ENCODE measurements around the gene SCYGR6. TPM values are rescaled to one million over a fixed set of nuclear protein-coding genes. Genes with fewer than 3 reads are reported as not detected.

Gene SCYGR6
- total RNA-seq, 1 donor from 2014 or later = not detected

DNA sequence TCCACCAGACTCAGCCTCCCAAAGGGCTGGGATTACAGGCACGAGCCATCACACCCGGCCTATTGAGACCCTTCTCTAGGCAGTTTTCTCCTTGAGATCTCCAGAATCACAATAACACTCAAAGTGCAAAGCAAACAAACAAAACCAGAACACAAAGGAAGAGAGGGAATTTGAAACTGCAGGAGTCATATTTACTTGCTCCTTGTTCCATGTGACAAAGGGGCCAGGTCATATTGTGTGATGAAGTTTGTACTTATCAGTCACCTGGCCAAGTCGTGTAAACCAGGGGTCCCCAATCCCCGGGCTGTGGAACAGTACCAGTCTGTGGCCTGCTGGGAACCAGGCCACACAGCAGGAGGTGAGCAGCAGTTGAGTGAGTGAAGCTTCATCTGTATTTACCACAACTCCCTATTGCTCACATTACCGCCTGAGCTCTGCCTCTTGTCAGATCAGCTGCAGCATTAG, 47.7 kb upstream of the SCYGR6 start:
- Mint-ChIP-seq H3K27ac (no peak overlapping the region), H3K27me3 (ENCODE audit: insufficient read depth, low read depth) (peaks cover 9% of the 10 kb centered on the region), H3K36me3 (no peaks in the 10 kb centered on the region), H3K4me3 (no peak overlapping the region), H3K4me1 (peaks cover 3% of the 10 kb centered on the region), H3K9me3 (no peaks in the 10 kb centered on the region)
- Histone ChIP-seq H3K4me1 (no peaks in the 10 kb centered on the region), H3K4me3 (no peak overlapping the region), H3K4me2 (no peak overlapping the region), H3K36me3 (no peaks in the 10 kb centered on the region), H3F3A (ENCODE audit: low read depth) (no peaks in the 10 kb centered on the region), H4K20me1 (ENCODE audit: low read depth) (no peaks in the 10 kb centered on the region), H3K9me3 (ENCODE audit: low read depth) (no peaks in the 10 kb centered on the region), H2AFZ (replicated peaks) (no peak overlapping the region), H3K27me3 (no peaks in the 10 kb centered on the region), H3K9ac (no peak overlapping the region), H3K27ac (no peak overlapping the region), H3K79me2 (ENCODE audit: low read depth) (no peaks in the 10 kb centered on the region)
- DNase-seq (ENCODE audit: low spot score) = no peak
- TF ChIP-seq EZH2 (IDR thresholded peaks at IDR 0.05) (no peak), EZH2phosphoT487 (IDR thresholded peaks at IDR 0.05) (no peak)
- TF ChIP-seq, protein P1, sequence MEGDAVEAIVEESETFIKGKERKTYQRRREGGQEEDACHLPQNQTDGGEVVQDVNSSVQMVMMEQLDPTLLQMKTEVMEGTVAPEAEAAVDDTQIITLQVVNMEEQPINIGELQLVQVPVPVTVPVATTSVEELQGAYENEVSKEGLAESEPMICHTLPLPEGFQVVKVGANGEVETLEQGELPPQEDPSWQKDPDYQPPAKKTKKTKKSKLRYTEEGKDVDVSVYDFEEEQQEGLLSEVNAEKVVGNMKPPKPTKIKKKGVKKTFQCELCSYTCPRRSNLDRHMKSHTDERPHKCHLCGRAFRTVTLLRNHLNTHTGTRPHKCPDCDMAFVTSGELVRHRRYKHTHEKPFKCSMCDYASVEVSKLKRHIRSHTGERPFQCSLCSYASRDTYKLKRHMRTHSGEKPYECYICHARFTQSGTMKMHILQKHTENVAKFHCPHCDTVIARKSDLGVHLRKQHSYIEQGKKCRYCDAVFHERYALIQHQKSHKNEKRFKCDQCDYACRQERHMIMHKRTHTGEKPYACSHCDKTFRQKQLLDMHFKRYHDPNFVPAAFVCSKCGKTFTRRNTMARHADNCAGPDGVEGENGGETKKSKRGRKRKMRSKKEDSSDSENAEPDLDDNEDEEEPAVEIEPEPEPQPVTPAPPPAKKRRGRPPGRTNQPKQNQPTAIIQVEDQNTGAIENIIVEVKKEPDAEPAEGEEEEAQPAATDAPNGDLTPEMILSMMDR (IDR thresholded peaks at IDR 0.05) = no peak

DNA sequence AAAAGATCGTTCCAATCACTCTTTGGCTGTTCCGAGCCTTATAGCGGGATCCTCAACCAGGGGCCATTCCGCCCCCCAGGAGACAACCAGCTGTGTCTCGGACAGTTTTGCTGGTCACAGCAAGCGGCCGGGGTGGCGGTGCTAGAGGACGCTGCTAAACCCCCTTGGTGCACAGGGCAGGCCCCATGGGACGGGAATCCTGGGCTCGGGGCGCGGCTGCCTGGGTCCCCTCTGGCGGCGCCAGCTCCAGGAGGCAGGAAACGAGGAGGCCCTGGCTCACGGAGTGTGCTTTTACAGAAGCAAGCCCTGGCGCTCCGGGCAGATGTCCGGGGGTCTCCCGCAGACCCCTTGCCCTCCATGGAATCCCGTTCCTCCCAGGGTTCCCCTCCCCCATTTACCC, 43.3 kb upstream of the SCYGR6 start:
- H3K27ac ChIP-seq = no peak overlapping the region
- Mint-ChIP-seq H3K27me3 (ENCODE audit: insufficient read depth, low read depth) (peaks cover 5% of the 10 kb centered on the region), H3K36me3 (no peaks in the 10 kb centered on the region), H3K9me3 (no peaks in the 10 kb centered on the region), H3K27ac (no peak overlapping the region), H3K4me1 (peaks cover 4% of the 10 kb centered on the region), H3K4me3 (no peak overlapping the region)
- H3K27me3 ChIP-seq = no peaks in the 10 kb centered on the region
- H3K9ac ChIP-seq = no peak overlapping the region
- no peak for DNase-seq (ENCODE audit: low spot score)
- no peaks in the 10 kb centered on the region for H3K9me3 ChIP-seq (ENCODE audit: low read depth)
- no peaks in the 10 kb centered on the region for H3F3A ChIP-seq (ENCODE audit: low read depth)
- H3K79me2 ChIP-seq (ENCODE audit: low read depth) = no peaks in the 10 kb centered on the region
- H3K36me3 ChIP-seq = no peaks in the 10 kb centered on the region
- TF ChIP-seq EZH2phosphoT487 (IDR thresholded peaks at IDR 0.05) (no peak), EZH2 (IDR thresholded peaks at IDR 0.05) (no peak)
- no peak overlapping the region for H2AFZ ChIP-seq (replicated peaks)
- no peaks in the 10 kb centered on the region for H3K4me1 ChIP-seq
- no peaks in the 10 kb centered on the region for H4K20me1 ChIP-seq (ENCODE audit: low read depth)
- H3K4me3 ChIP-seq = no peak overlapping the region
- H3K4me2 ChIP-seq = no peak overlapping the region

DNA sequence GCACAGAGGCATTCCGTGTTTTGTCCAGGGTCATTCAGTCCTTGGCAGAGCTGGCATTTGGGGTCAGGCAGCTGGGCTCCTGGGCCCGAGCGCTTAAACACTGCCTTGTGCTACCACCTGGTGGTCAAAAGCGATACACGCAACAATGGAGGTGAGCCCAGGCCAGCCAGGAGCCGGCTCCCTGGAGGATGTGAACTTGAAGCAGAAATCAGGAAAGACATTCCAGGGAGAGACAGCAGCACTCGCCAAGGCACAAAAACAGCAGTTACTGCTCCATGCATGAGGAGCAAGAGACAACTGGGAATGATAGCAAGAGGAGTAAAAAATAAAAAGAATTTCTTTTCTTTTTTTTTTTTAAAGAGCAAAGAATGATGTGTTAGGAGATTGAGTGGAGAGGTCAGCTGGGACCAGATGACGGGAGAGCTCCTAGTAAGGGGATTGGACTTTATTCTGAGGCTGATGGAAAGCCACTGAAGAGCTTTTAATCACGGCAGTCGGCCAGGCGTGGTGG, 41.9 kb upstream of the SCYGR6 start:
- Histone ChIP-seq H3K4me3 (no peak overlapping the region), H3K9ac (no peak overlapping the region), H2AFZ (replicated peaks) (no peak overlapping the region), H3K27ac (no peak overlapping the region), H3K4me2 (no peak overlapping the region), H3F3A (ENCODE audit: low read depth) (no peaks in the 10 kb centered on the region), H3K79me2 (ENCODE audit: low read depth) (no peaks in the 10 kb centered on the region), H3K36me3 (no peaks in the 10 kb centered on the region), H3K9me3 (ENCODE audit: low read depth) (no peaks in the 10 kb centered on the region), H4K20me1 (ENCODE audit: low read depth) (no peaks in the 10 kb centered on the region), H3K27me3 (no peaks in the 10 kb centered on the region), H3K4me1 (no peaks in the 10 kb centered on the region)
- Mint-ChIP-seq H3K27ac (no peak overlapping the region), H3K9me3 (no peaks in the 10 kb centered on the region), H3K27me3 (ENCODE audit: insufficient read depth, low read depth) (peaks cover 2% of the 10 kb centered on the region), H3K4me3 (no peak overlapping the region), H3K36me3 (no peaks in the 10 kb centered on the region), H3K4me1 (peaks cover 2% of the 10 kb centered on the region)
- peak; percentile 90 for DNase-seq (ENCODE audit: low spot score)
- TF ChIP-seq EZH2phosphoT487 (IDR thresholded peaks at IDR 0.05) = no peak
- TF ChIP-seq EZH2 (IDR thresholded peaks at IDR 0.05) = no peak
- TF ChIP-seq, protein P1 (IDR thresholded peaks at IDR 0.05) = peak; percentile 91

DNA sequence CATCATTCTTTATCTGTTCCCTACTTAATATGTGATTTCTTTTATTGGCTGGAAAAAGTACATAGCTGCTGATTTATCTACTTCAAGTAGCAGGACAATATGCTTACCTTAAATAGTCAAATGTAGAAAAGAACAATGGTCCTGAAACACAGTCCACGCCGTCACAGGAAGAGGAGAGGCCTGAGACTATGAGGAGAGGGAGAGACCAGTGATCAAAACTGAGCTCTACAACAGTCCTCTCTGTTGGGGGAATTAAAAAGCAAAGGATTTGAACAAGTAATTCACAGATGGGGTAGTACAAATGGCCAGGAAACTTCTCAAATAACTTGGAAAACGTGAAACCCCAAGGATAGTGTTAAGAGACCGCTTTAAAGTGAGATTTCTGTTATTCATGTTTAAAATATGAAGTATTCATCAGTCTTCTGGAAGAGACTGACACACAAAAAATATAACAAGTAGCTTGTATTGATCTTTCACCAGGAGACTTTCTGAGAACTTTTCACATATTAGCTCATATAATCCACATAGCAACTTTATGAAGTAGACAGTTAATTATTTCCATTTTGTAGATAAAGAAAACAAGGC, 41.3 kb upstream of the SCYGR6 start:
- Histone ChIP-seq H2AFZ (replicated peaks) (no peak overlapping the region), H3K36me3 (no peaks in the 10 kb centered on the region), H3K27ac (no peak overlapping the region), H3K9me3 (ENCODE audit: low read depth) (no peaks in the 10 kb centered on the region), H3K4me2 (no peak overlapping the region), H3K27me3 (no peaks in the 10 kb centered on the region), H3K4me1 (no peaks in the 10 kb centered on the region), H3F3A (ENCODE audit: low read depth) (no peaks in the 10 kb centered on the region), H3K4me3 (no peak overlapping the region), H3K79me2 (ENCODE audit: low read depth) (no peaks in the 10 kb centered on the region), H3K9ac (no peak overlapping the region), H4K20me1 (ENCODE audit: low read depth) (no peaks in the 10 kb centered on the region)
- Mint-ChIP-seq H3K27me3 (ENCODE audit: insufficient read depth, low read depth) (peaks cover 2% of the 10 kb centered on the region), H3K36me3 (no peaks in the 10 kb centered on the region), H3K4me3 (no peak overlapping the region), H3K9me3 (no peaks in the 10 kb centered on the region), H3K27ac (no peak overlapping the region), H3K4me1 (peaks cover 2% of the 10 kb centered on the region)
- TF ChIP-seq, protein P1 (IDR thresholded peaks at IDR 0.05) = no peak
- TF ChIP-seq EZH2phosphoT487 (IDR thresholded peaks at IDR 0.05) (no peak), EZH2 (IDR thresholded peaks at IDR 0.05) (no peak)
- no peak for DNase-seq (ENCODE audit: low spot score)

Data from neural progenitor cell (in vitro differentiated cells).